Astrocyte (in vitro differentiated cells and primary cell): ENCODE data around the gene FBXL16. TPM values are rescaled to one million over a fixed set of nuclear protein-coding genes. Genes with fewer than 3 reads are reported as not detected.
A peak's percentile ranks its signal among the peaks of the same experiment; 100 is the strongest.

Experiments used
- DNase-seq: peaks from one replicate; pipeline ENCODE4 v3.0.0-alpha.2; 2010; ENCODE audit warnings: low read depth
- FAIRE-seq: peaks from 2 replicates; lab custom pipeline; 2011; peaks lifted over from hg19 to GRCh38; lab: Jason Lieb, UNC
- H2AFZ ChIP-seq: 2 replicates; pipeline ENCODE4 v1.6.0; 2012; ENCODE audit warnings: low read depth, low read length, inconsistent platforms
- H3K27ac ChIP-seq: 2 replicates; pipeline ENCODE4 v1.5.1; 2011; ENCODE audit warnings: low read depth, low read length, inconsistent platforms
- H3K27me3 ChIP-seq: 2 replicates; pipeline ENCODE4 v1.6.0; 2011; ENCODE audit warnings: low read length, inconsistent platforms; ENCODE audit not compliant: insufficient read depth
- H3K36me3 ChIP-seq: 2 replicates; pipeline ENCODE4 v1.5.1; 2011; ENCODE audit warnings: low read length, inconsistent platforms; ENCODE audit not compliant: insufficient read depth
- H3K4me1 ChIP-seq: 2 replicates; pipeline ENCODE4 v1.5.1; 2011; ENCODE audit warnings: low read length, inconsistent platforms; ENCODE audit not compliant: insufficient read depth
- H3K4me2 ChIP-seq: 2 replicates; pipeline ENCODE4 v1.6.0; 2012; ENCODE audit warnings: low read length, inconsistent platforms
- H3K4me3 ChIP-seq: 2 replicates; pipeline ENCODE4 v1.5.1; 2011; ENCODE audit warnings: low read depth, mild to moderate bottlenecking, low read length, inconsistent platforms; ENCODE audit not compliant: insufficient read depth
- H3K79me2 ChIP-seq: 2 replicates; pipeline ENCODE4 v1.6.0; 2012; ENCODE audit warnings: mild to moderate bottlenecking, low read length, inconsistent platforms; ENCODE audit not compliant: insufficient read depth
- H3K9ac ChIP-seq: 2 replicates; pipeline ENCODE4 v1.6.0; 2012; ENCODE audit warnings: mild to moderate bottlenecking, low read length, inconsistent platforms
- H3K9me3 ChIP-seq: 2 replicates; pipeline ENCODE4 v1.5.1; 2012; ENCODE audit warnings: low read depth, mild to moderate bottlenecking, low read length, inconsistent platforms; ENCODE audit not compliant: insufficient read depth
- H4K20me1 ChIP-seq: 2 replicates; pipeline ENCODE4 v1.6.0; 2012; ENCODE audit warnings: low read length, inconsistent platforms; ENCODE audit not compliant: insufficient read depth
- H3K27ac Mint-ChIP-seq: one replicate; pipeline ENCODE4 v1.8.0; 2021; ENCODE audit warnings: mild to moderate bottlenecking, mixed read lengths; ENCODE audit not compliant: unreplicated experiment
- H3K27me3 Mint-ChIP-seq: one replicate; pipeline ENCODE4 v1.8.0; 2021; ENCODE audit warnings: low read depth, mixed read lengths; ENCODE audit not compliant: unreplicated experiment
- H3K36me3 Mint-ChIP-seq: one replicate; pipeline ENCODE4 v1.8.0; 2021; ENCODE audit warnings: low read depth, mixed read lengths; ENCODE audit not compliant: unreplicated experiment
- H3K4me1 Mint-ChIP-seq: one replicate; pipeline ENCODE4 v1.8.0; 2021; ENCODE audit warnings: low read depth, mixed read lengths; ENCODE audit not compliant: unreplicated experiment
- H3K4me3 Mint-ChIP-seq: one replicate; pipeline ENCODE4 v1.8.0; 2021; ENCODE audit warnings: mild to moderate bottlenecking, moderate library complexity, mixed read lengths; ENCODE audit not compliant: unreplicated experiment
- H3K9me3 Mint-ChIP-seq: one replicate; pipeline ENCODE4 v1.8.0; 2021; ENCODE audit warnings: mild to moderate bottlenecking, mixed read lengths; ENCODE audit not compliant: unreplicated experiment
- EZH2 ChIP-seq: IDR thresholded peaks from 2 replicates; pipeline ENCODE4 v1.6.1; 2012; ENCODE audit warnings: mild to moderate bottlenecking, low read length, inconsistent platforms; ENCODE audit not compliant: insufficient read depth
- total RNA-seq: library from RNA; stranded (reverse); gene quantifications from 2 replicates; pipeline ENCODE4 v1.2.1, GENCODE V29; 2021
- TF ChIP-seq, protein P1 (sequence below): IDR thresholded peaks from 2 replicates; pipeline ENCODE4 v1.5.1; 2011; ENCODE audit warnings: low read depth, mild to moderate bottlenecking, inconsistent platforms, low read length, moderate library complexity; ENCODE audit not compliant: insufficient read depth

The FBXL16 gene
- total RNA-seq, 1 donor from 2014 or later: 5.2 TPM

DNA sequence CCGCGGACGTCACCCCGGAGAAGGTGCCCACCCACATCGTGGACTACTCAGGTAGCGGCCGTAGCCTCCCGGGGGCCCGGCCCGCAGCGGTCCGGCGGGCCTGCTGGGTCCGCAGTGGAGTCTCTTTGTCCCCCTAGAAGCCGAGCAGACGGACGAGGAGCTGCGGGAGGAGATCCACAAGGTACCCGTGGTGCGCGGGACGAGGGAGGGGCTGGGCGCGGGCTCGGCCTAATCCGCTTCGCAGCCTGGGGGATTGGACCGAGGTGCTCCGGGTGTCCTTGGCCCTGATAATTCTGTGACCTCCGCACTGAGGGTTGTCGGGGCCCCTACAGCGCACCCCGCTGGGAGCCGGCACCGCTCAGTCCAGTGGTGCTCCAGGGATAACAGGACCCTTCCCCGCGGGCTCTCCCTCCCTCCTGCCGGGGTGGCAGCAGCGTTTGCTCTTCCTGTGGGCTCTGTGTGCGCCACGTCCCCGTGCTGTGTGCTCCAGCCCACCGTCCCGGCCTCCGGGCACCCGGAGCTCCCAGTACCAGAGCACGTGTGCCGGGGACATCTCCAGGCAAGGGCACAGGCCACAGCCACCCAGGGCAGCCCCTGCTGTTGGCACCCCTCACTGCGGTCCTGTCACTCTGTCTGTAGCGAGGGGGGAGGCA lies 37.0 kb downstream of the FBXL16 start:
- no peak for TF ChIP-seq EZH2
- TF ChIP-seq, protein P1, sequence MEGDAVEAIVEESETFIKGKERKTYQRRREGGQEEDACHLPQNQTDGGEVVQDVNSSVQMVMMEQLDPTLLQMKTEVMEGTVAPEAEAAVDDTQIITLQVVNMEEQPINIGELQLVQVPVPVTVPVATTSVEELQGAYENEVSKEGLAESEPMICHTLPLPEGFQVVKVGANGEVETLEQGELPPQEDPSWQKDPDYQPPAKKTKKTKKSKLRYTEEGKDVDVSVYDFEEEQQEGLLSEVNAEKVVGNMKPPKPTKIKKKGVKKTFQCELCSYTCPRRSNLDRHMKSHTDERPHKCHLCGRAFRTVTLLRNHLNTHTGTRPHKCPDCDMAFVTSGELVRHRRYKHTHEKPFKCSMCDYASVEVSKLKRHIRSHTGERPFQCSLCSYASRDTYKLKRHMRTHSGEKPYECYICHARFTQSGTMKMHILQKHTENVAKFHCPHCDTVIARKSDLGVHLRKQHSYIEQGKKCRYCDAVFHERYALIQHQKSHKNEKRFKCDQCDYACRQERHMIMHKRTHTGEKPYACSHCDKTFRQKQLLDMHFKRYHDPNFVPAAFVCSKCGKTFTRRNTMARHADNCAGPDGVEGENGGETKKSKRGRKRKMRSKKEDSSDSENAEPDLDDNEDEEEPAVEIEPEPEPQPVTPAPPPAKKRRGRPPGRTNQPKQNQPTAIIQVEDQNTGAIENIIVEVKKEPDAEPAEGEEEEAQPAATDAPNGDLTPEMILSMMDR: no peak
- H4K20me1 ChIP-seq: peaks cover 37% of the 10 kb centered on the region
- H3K9me3 Mint-ChIP-seq: no peaks in the 10 kb centered on the region
- peak overlapping the region; percentile 80 for H3K4me3 ChIP-seq
- peaks cover 35% of the 10 kb centered on the region for H3K79me2 ChIP-seq
- H3K4me3 Mint-ChIP-seq: peak overlapping the region; percentile 82
- peak overlapping the region; percentile 65 for H3K27ac ChIP-seq
- no peaks in the 10 kb centered on the region for H3K36me3 ChIP-seq
- H3K27me3 ChIP-seq: no peaks in the 10 kb centered on the region
- peaks cover 2% of the 10 kb centered on the region for H3K36me3 Mint-ChIP-seq
- peak overlapping the region; percentile 51 for H2AFZ ChIP-seq
- H3K4me1 ChIP-seq: peaks cover 5% of the 10 kb centered on the region
- no peaks in the 10 kb centered on the region for H3K4me1 Mint-ChIP-seq
- no peaks in the 10 kb centered on the region for H3K9me3 ChIP-seq
- H3K27me3 Mint-ChIP-seq: no peaks in the 10 kb centered on the region
- peak overlapping the region; percentile 94 for H3K9ac ChIP-seq
- DNase-seq (no peak), FAIRE-seq (no peak)
- peak overlapping the region; percentile 85 for H3K4me2 ChIP-seq
- H3K27ac Mint-ChIP-seq: no peak overlapping the region

DNA sequence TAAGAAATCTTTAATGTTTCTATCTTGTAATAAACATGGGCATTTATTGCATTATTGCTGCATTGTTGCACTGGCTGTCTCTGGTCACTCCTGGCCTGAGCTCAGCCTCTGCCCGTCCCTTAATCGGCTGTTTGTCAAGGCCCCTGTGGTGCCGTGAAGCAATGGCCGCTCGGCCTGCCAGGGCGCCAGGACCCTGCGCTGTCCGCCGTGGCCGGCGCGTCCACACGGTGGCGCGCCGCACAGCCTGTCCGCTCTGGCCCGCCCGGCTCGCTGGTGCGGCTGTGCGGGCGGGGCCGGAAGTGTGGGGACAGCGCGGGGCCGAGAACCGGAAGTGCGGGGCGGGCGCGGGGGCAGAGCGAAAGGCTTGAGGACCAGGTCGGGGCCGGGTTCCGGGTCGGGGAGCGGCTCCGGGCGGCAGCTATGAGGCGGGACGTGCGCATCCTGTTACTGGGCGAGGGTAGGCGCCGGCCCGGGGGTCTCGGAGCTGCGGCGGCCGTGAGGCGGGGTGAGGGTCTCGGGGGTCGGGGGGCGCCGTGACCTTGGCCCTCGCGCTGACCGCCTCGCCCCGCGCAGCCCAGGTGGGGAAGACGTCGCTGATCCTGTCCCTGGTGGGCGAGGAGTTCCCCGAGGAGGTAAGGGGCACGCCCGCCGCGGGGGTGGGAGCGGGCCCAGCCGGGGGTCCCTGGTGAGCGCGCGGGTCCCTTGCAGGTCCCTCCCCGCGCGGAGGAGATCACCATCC lies 37.7 kb downstream of the FBXL16 start, which contains the start of gene RHOT2:
TSS of gene RHOT2 (plus strand) at position 353 of the 739 bp plus-strand sequence. CDS start at position 421, 68 bp downstream.
- no peaks in the 10 kb centered on the region for H3K9me3 ChIP-seq
- peak within 1 kb of the TSS; percentile 80 for H3K4me3 ChIP-seq
- FAIRE-seq (no peak), DNase-seq (peak; percentile 69)
- Mint-ChIP-seq H3K4me1 (no peaks in the 10 kb centered on the region), H3K27ac (no peak within 1 kb of the TSS), H3K9me3 (no peaks in the 10 kb centered on the region), H3K36me3 (peaks cover 2% of the 10 kb centered on the region), H3K27me3 (no peaks in the 10 kb centered on the region), H3K4me3 (peak within 1 kb of the TSS; percentile 82)
- H3K4me1 ChIP-seq: peaks cover 5% of the 10 kb centered on the region
- H2AFZ ChIP-seq: peak within 1 kb of the TSS; percentile 51
- no peak for TF ChIP-seq EZH2
- TF ChIP-seq, protein P1: peak; percentile 51
- H4K20me1 ChIP-seq: peaks cover 32% of the 10 kb centered on the region
- H3K4me2 ChIP-seq: peak within 1 kb of the TSS; percentile 85
- no peaks in the 10 kb centered on the region for H3K27me3 ChIP-seq
- peaks cover 35% of the 10 kb centered on the region for H3K79me2 ChIP-seq
- H3K36me3 ChIP-seq: no peaks in the 10 kb centered on the region
- peak within 1 kb of the TSS; percentile 65 for H3K27ac ChIP-seq
- H3K9ac ChIP-seq: peak within 1 kb of the TSS; percentile 94
